ENCODE data around the gene NFKBIL1.
A peak's percentile ranks its signal among the peaks of the same experiment; 100 is the strongest.

Gene NFKBIL1

GRCh38 chr6:31575952-31576685, 28.7 kb downstream of the NFKBIL1 start:
- DNase-seq (ENCODE audit: low read depth in 1 of 2, low spot score in 1 of 2): peak; percentile 44 to 72
- H3K27me3 ChIP-seq (ENCODE audit: insufficient read depth, poor library complexity, severe bottlenecking): no peaks in the 10 kb centered on the region
- no peak for TF ChIP-seq CTCF (IDR thresholded peaks at IDR 0.05; ENCODE audit: insufficient read depth, low read length)
- no peak for TF ChIP-seq POLR2AphosphoS5 (IDR thresholded peaks at IDR 0.05; ENCODE audit: low read depth)
- no peak for TF ChIP-seq GABPA (IDR thresholded peaks at IDR 0.05; ENCODE audit: low read depth)
- TF ChIP-seq SPI1 (IDR thresholded peaks at IDR 0.05; ENCODE audit: borderline replicate concordance, low read depth): no peak
- TF ChIP-seq, protein P1, sequence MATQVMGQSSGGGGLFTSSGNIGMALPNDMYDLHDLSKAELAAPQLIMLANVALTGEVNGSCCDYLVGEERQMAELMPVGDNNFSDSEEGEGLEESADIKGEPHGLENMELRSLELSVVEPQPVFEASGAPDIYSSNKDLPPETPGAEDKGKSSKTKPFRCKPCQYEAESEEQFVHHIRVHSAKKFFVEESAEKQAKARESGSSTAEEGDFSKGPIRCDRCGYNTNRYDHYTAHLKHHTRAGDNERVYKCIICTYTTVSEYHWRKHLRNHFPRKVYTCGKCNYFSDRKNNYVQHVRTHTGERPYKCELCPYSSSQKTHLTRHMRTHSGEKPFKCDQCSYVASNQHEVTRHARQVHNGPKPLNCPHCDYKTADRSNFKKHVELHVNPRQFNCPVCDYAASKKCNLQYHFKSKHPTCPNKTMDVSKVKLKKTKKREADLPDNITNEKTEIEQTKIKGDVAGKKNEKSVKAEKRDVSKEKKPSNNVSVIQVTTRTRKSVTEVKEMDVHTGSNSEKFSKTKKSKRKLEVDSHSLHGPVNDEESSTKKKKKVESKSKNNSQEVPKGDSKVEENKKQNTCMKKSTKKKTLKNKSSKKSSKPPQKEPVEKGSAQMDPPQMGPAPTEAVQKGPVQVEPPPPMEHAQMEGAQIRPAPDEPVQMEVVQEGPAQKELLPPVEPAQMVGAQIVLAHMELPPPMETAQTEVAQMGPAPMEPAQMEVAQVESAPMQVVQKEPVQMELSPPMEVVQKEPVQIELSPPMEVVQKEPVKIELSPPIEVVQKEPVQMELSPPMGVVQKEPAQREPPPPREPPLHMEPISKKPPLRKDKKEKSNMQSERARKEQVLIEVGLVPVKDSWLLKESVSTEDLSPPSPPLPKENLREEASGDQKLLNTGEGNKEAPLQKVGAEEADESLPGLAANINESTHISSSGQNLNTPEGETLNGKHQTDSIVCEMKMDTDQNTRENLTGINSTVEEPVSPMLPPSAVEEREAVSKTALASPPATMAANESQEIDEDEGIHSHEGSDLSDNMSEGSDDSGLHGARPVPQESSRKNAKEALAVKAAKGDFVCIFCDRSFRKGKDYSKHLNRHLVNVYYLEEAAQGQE (IDR thresholded peaks at IDR 0.05; ENCODE audit: insufficient replicate concordance, low read depth): no peak
- H3K27ac ChIP-seq (replicated peaks): peak overlapping the region; percentile 66
- H3K4me3 ChIP-seq (replicated peaks; ENCODE audit: insufficient read depth, low read length): peak overlapping the region; percentile 79

DNA sequence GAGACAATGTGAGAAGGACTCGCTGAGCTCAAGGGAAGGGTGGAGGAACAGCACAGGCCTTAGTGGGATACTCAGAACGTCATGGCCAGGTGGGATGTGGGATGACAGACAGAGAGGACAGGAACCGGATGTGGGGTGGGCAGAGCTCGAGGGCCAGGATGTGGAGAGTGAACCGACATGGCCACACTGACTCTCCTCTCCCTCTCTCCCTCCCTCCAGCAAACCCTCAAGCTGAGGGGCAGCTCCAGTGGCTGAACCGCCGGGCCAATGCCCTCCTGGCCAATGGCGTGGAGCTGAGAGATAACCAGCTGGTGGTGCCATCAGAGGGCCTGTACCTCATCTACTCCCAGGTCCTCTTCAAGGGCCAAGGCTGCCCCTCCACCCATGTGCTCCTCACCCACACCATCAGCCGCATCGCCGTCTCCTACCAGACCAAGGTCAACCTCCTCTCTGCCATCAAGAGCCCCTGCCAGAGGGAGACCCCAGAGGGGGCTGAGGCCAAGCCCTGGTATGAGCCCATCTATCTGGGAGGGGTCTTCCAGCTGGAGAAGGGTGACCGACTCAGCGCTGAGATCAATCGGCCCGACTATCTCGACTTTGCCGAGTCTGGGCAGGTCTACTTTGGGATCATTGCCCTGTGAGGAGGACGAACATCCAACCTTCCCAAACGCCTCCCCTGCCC, 29.6 kb downstream of the NFKBIL1 start:
- DNase-seq (ENCODE audit: low read depth in 1 of 2, low spot score in 1 of 2): peak in 1 of 2 experiments; percentile 81
- H3K27me3 ChIP-seq (ENCODE audit: insufficient read depth, poor library complexity, severe bottlenecking): no peaks in the 10 kb centered on the region
- peak; percentile 46; the same call in 1 of the 2 replicates for TF ChIP-seq POLR2AphosphoS5 (IDR thresholded peaks at IDR 0.05; ENCODE audit: low read depth)
- no peak for TF ChIP-seq GABPA (IDR thresholded peaks at IDR 0.05; ENCODE audit: low read depth)
- TF ChIP-seq, protein P1 (IDR thresholded peaks at IDR 0.05; ENCODE audit: insufficient replicate concordance, low read depth): no peak
- peak overlapping the region; percentile 79 for H3K4me3 ChIP-seq (replicated peaks; ENCODE audit: insufficient read depth, low read length)
- no peak overlapping the region; the same call in 1 of the 2 replicates for H3K27ac ChIP-seq (replicated peaks)

DNA sequence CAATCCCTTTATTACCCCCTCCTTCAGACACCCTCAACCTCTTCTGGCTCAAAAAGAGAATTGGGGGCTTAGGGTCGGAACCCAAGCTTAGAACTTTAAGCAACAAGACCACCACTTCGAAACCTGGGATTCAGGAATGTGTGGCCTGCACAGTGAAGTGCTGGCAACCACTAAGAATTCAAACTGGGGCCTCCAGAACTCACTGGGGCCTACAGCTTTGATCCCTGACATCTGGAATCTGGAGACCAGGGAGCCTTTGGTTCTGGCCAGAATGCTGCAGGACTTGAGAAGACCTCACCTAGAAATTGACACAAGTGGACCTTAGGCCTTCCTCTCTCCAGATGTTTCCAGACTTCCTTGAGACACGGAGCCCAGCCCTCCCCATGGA, 30.2 kb downstream of the NFKBIL1 start:
- no peak for TF ChIP-seq CTCF (IDR thresholded peaks at IDR 0.05; ENCODE audit: insufficient read depth, low read length)
- TF ChIP-seq POLR2AphosphoS5 (IDR thresholded peaks at IDR 0.05; ENCODE audit: low read depth): no peak
- Histone ChIP-seq H3K27me3 (ENCODE audit: insufficient read depth, poor library complexity, severe bottlenecking) (no peaks in the 10 kb centered on the region), H3K4me3 (replicated peaks; ENCODE audit: insufficient read depth, low read length) (peak overlapping the region; percentile 79), H3K27ac (replicated peaks) (no peak overlapping the region)
- no peak for DNase-seq (ENCODE audit: low read depth in 1 of 2, low spot score in 1 of 2)

GRCh38 chr6:31578184-31579118, 31.0 kb downstream of the NFKBIL1 start:
- DNase-seq (ENCODE audit: low read depth in 1 of 2, low spot score in 1 of 2): no peak
- H3K27me3 ChIP-seq (ENCODE audit: insufficient read depth, poor library complexity, severe bottlenecking): no peaks in the 10 kb centered on the region
- peak overlapping the region; percentile 79 for H3K4me3 ChIP-seq (replicated peaks; ENCODE audit: insufficient read depth, low read length)

More at GRCh38 chr6:31578184-31579118, 31.0 kb downstream of the NFKBIL1 start:
- peak; percentile 75; the same call in 1 of the 2 replicates for TF ChIP-seq POLR2AphosphoS5 (IDR thresholded peaks at IDR 0.05; ENCODE audit: low read depth)
- TF ChIP-seq CTCF (IDR thresholded peaks at IDR 0.05; ENCODE audit: insufficient read depth, low read length): no peak
- no peak overlapping the region for H3K27ac ChIP-seq (replicated peaks)
